Measurements from ENCODE around the gene LSM10.

DNA sequence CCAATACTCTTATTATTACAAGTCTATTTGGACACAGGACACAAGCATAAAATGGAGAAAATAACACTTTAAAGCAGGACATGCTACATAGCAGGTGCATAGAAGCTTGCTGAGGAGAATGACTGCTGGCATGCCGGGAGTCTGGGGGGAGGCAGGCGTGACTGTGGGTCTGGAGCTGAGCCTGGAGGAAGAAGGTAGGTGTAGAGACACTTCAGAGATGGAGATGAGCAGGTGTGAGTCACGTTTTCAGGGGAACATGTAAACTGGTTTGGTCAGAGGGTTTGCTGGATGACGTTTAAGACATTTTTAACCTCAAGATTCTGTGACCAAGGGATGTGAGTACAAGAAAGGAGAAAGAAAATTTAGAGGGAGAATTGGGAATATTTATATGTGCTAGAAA, 28.1 kb upstream of the LSM10 start:
- TF ChIP-seq, protein P1, sequence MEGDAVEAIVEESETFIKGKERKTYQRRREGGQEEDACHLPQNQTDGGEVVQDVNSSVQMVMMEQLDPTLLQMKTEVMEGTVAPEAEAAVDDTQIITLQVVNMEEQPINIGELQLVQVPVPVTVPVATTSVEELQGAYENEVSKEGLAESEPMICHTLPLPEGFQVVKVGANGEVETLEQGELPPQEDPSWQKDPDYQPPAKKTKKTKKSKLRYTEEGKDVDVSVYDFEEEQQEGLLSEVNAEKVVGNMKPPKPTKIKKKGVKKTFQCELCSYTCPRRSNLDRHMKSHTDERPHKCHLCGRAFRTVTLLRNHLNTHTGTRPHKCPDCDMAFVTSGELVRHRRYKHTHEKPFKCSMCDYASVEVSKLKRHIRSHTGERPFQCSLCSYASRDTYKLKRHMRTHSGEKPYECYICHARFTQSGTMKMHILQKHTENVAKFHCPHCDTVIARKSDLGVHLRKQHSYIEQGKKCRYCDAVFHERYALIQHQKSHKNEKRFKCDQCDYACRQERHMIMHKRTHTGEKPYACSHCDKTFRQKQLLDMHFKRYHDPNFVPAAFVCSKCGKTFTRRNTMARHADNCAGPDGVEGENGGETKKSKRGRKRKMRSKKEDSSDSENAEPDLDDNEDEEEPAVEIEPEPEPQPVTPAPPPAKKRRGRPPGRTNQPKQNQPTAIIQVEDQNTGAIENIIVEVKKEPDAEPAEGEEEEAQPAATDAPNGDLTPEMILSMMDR (conservative IDR thresholded peaks at IDR 0.05): no peak
- no peak for TF ChIP-seq ZFX (IDR thresholded peaks at IDR 0.05)
